Motor neuron (in vitro differentiated cells): Measurements from ENCODE around the gene SGSM2. TPM values are rescaled to one million over a fixed set of nuclear protein-coding genes. Genes with fewer than 3 reads are reported as not detected.
"Not testable (repeated sequence)": the region's sequence is repeated elsewhere in the genome, so short reads cannot be mapped to it uniquely, and the experiment has no call there.

ENCODE experiments used
- ATAC-seq, 8 experiments: fragments of 200-7000 bp; cut with Tn5 transposase; replicated peaks in 6 of 8; 2 replicates each; pipeline ENCODE4 v1.8.0; 2021; ENCODE audit warnings: mild to moderate bottlenecking in 8 of 8, moderate library complexity in 8 of 8
- H3K27ac ChIP-seq, 2 donors: fragments of 250-450 bp; sonication (Bioruptor Pico); 2 replicates each; pipeline ENCODE4 v1.9.0; 2021; ENCODE audit warnings: antibody characterized with exemption in 2 of 2, mild to moderate bottlenecking in 2 of 2, moderate library complexity in 1 of 2
- H3K4me1 ChIP-seq, 2 donors: fragments of 250-450 bp; sonication (Bioruptor Pico); replicated peaks in 1 of 2; 2 replicates each; pipeline ENCODE4 v1.6.1; 2021; ENCODE audit warnings: antibody characterized with exemption in 2 of 2, mild to moderate bottlenecking in 2 of 2, moderate library complexity in 1 of 2
- H3K4me3 ChIP-seq, 5 donors: fragments of 250-450 bp; sonication (Bioruptor Pico); 2 replicates each; pipeline ENCODE4 v1.9.0; 2021; ENCODE audit warnings: antibody characterized with exemption in 5 of 5, mild to moderate bottlenecking in 5 of 5, moderate library complexity in 4 of 5
- WGBS, 10 experiments: fragments of 450-650 bp; shearing (Covaris generic); methylation state at CpG; one replicate each; pipeline ENCODE4 v1.0.0; 2022; 5-methylcytosine and 5-hydroxymethylcytosine counted together
- in situ Hi-C, 9 experiments: fragments of 400-800 bp; cut with MboI; loops; one replicate each; pipeline ENCODE4 v1.15.0; 2021; ENCODE audit warnings: low sequenced_read_pairs in 9 of 9, low pct_unique_long_range_greater_than_20kb in 2 of 9; ENCODE audit not compliant: unreplicated experiment in 9 of 9
- total RNA-seq, 8 experiments: library from RNA; unstranded; fragments of 300-600 nt; gene quantifications; 2 replicates each; pipeline versions ENCODE4 v1.2.3 to v1.2.4, GENCODE V29; 2022

SGSM2 gene
- total RNA-seq, 8 experiments from 2014 or later = 33.4 to 95.6 (median 46.4) TPM

DNA sequence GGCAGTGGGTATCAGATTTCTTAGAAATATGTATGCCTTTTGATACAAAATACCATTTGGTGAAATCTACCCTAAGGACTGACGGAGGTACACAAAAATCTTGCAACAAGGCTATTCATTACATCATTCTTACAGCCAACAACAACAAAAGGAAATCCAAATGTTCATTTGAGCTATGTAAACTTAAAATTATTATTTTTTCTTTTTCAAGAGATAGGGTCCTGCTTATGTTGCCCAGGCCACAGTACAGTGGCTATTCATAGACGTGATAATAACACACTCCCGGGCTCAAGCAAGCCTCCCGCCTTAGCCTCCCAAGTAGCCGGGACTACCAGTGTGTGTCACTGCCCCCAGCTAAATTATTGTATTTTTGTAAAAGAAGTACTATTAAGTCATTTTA is 24.6 kb upstream of the SGSM2 start:
- Histone ChIP-seq H3K27ac (no peak overlapping the region), H3K4me3 (no peak overlapping the region), H3K4me1 (no peaks in the 10 kb centered on the region)
- 80 to 100% (median 93%) methylated on average over 1 to 5 of the region's 5 CpGs; no CpG with 5 or more reads in 1 of the 10 experiments for WGBS, 10 experiments
- ATAC-seq = no peak
- in situ Hi-C loops = no loop called here

DNA sequence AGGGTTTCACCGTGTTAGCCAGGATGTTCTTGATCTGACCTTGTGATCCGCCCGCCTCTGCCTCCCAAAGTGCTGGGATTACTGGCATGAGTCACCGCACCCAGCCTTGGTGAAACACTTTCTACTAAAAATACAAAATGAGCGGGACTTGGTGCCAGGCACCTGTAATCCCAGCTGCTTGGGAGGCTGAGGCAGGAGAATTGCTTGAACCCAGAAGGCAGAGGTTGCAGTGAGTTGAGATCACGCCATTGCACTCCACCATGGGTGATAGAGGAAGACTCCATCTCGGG is 20.4 kb upstream of the SGSM2 start:
- in situ Hi-C loops, H3K4me3 ChIP-seq, H3K27ac ChIP-seq, ATAC-seq, H3K4me1 ChIP-seq: not testable (repeated sequence)
- WGBS, 10 experiments = 85 to 100% (median 93%) methylated on average over 2 to 7 of the region's 7 CpGs; no CpG with 5 or more reads in 6 of the 10 experiments

DNA sequence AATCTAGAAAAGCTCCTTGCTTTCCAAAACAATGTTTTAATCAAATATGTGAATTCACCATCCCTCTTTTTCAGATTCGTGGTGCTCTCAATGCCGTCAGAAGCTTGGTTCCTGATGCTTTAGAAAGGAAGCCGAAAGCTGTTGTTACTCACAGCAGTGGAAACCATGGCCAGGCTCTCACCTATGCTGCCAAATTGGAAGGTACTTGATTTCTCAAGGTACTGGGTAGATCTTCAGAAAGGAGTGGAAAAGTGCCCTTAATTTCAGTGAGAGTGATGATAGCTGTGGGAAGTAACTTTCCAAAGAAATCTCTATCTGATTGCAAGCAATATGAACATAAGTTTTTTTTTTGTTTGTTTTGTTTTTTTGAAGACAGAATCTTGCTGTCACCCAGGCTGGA is 19.5 kb upstream of the SGSM2 start:
- Histone ChIP-seq H3K4me3 (no peak overlapping the region), H3K4me1 (no peaks in the 10 kb centered on the region), H3K27ac (no peak overlapping the region)
- WGBS, 10 experiments = 40 to 100% (median 90%) methylated on average over 1 to 3 of the region's 3 CpGs; no CpG with 5 or more reads in 2 of the 10 experiments
- in situ Hi-C loops = no loop called here
- ATAC-seq = no peak

DNA sequence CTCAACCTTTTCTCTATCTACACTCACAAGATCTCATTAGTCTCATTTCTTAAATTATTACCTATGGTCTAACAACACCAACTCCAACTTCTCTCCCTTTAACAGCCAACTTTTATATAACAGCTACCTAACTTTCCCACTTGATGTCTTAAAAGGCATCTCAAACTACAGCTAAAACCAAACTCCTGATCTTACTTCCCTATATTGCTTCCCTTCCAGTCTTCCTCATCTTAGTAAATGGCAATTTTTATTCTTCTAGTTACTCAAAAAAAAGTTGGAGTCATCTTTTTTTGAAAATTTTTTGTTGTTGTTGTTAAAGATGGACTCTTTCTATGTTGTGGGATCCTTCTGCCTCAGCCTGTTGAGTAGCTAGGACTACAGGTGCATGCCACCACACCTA is 18.2 kb upstream of the SGSM2 start:
- in situ Hi-C loops = no loop called here
- H3K4me1 ChIP-seq = no peaks in the 10 kb centered on the region
- no peak overlapping the region for H3K27ac ChIP-seq
- no peak overlapping the region for H3K4me3 ChIP-seq
- peak in 1 of 8 experiments; percentile 8 for ATAC-seq

DNA sequence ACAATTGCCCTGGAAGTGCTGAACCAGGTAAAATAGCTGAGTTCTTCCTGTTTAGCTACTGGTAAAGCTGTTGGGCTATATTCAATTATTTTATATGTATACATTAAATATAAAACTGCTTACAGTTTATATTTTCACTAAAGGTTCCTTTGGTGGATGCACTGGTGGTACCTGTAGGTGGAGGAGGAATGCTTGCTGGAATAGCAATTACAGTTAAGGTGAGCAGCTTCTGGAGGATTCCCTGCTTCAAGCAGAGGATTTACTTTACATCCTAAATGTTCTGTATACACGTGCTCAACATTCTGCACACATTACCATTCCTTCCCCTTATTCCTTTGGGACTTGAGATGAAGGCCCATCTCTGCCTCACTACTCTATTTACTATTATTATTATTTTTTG is 15.9 kb upstream of the SGSM2 start:
- H3K4me1 ChIP-seq = no peaks in the 10 kb centered on the region
- H3K27ac ChIP-seq = no peak overlapping the region
- no peak for ATAC-seq
- WGBS, 10 experiments = 50 to 100% (median 100%) methylated on average over 1 of the region's 1 CpG; no CpG with 5 or more reads in 4 of the 10 experiments
- no peak overlapping the region for H3K4me3 ChIP-seq
- in situ Hi-C loops = no loop called here

DNA sequence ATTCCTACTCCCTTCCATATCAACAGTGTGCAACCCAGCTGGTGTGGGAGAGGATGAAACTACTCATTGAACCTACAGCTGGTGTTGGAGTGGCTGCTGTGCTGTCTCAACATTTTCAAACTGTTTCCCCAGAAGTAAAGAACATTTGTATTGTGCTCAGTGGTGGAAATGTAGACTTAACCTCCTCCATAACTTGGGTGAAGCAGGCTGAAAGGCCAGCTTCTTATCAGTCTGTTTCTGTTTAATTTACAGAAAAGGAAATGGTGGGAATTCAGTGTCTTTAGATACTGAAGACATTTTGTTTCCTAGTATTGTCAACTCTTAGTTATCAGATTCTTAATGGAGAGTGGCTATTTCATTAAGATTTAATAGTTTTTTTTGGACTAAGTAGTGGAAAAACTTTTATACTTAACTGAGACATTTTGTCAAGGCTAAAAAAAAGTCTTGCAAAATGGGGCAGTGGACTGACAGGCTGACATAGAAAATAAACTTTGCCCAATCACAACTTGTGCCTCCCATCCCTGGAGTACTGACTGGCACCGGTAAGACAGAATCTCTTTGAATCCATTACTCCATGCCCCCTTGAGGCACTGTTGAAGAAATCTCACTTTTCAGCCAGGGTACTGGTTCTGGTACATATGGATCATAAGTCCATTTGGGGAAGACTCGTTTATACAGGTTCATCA is 13.5 kb upstream of the SGSM2 start:
- Histone ChIP-seq H3K27ac (no peak overlapping the region), H3K4me3 (no peak overlapping the region), H3K4me1 (no peaks in the 10 kb centered on the region)
- in situ Hi-C loops = no loop called here
- WGBS, 10 experiments = 29 to 100% (median 85%) methylated on average over 1 to 2 of the region's 2 CpGs; no CpG with 5 or more reads in 3 of the 10 experiments
- ATAC-seq = no peak

DNA sequence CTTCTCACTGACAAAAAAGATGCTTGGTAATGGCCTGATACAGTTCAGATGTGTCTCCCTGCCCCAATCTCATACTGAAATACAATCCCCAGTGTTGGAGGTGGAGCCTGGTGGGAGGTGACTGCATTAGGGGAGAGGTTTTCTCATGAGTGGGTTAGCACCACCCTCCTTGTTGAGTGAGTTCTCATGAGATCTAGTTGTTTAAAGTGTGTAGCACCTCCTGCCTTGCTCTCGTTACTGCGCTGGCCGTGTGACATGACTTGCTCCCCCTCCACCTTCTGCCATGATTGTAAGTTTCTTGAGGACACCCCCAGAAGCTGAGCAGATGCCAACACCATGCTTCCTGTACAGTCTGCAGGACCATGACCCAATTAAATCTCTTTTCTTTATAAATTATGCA is 6.0 kb upstream of the SGSM2 start:
- peak in 1 of 8 experiments; percentile 8 for ATAC-seq
- H3K4me3 ChIP-seq = no peak overlapping the region
- no peak overlapping the region for H3K27ac ChIP-seq
- in situ Hi-C loops = no loop called here
- WGBS, 10 experiments = 95 to 100% (median 100%) methylated on average over 2 to 3 of the region's 3 CpGs; no CpG with 5 or more reads in 7 of the 10 experiments
- peaks cover 8% of the 10 kb centered on the region in 2 donors for H3K4me1 ChIP-seq

DNA sequence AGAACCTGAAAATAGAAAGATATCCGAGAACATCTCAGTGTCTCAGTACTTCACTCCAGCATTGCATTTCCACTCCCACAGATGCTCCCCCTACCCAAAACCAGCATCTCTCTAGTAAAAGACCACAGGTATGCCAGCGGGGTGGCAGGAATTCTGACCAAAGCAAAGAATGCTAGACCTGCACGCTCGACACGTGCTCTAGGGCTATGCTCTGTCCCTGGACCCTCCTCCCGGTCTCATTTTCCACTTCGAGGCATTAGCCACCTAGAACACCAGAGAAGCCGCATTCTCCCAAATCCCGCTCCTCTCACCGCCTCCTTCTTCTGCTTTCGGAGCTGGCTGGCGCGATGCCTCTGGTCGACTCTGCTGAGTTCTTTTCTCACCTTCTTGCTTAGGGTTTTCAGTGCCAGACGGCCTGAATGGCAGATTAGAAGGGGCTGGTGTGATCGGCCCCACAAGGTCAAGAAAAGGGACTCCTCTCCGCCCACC is 1.5 kb upstream of the SGSM2 start:
- no peak for ATAC-seq
- H3K27ac ChIP-seq = peak overlapping the region; percentile 89 to 96
- peaks cover 8 to 13% of the 10 kb centered on the region in 2 donors for H3K4me1 ChIP-seq
- 0 to 20% (median 0%) methylated on average over 1 to 10 of the region's 17 CpGs; no CpG with 5 or more reads in 2 of the 10 experiments for WGBS, 10 experiments
- peak overlapping the region; percentile 73 to 99 (median 87) for H3K4me3 ChIP-seq
- in situ Hi-C loops = no loop called here

DNA sequence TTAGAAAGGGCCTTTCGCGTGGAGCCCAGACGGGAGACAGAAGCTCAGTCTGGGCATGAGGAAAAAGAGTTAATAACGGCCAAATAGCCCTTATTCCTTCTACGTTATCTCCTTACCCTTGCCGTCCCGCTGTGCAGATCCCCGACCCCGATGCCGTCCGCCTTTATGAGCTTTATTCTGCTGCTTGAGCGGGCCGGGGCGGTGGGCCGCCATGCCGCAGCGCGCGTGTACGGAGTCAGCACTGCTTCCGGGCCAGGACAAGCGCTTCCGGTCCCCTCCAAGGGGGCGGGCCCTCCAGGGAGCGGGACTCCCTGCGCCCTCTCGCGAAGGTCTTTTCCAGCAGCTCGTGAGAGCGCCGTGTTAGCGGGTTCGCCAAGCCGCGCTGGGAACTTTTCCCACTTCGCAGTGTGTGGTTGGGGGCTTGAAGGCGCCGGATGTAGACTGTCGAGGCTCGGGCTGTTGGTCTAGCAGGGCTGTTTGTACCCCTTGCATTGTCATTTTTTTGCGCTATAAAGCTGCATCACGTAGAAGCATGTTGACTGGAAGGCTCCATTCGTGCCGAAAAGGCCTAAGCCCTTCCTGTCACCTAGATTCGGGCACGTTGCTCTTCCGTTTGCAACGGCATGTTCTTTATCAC is 968 bp upstream of the SGSM2 start, which contains the start of gene TSR1:
TSS of gene TSR1 (minus strand) at position 243 of the 637 bp plus-strand sequence. CDS start at position 213, 30 bp downstream.
- Histone ChIP-seq H3K27ac (peak within 1 kb of the TSS; percentile 89 to 96), H3K4me3 (peak within 1 kb of the TSS; percentile 73 to 99 (median 87)), H3K4me1 (peaks cover 8 to 13% of the 10 kb centered on the region in 2 donors)
- peak; percentile 74 to 88 (median 80) for ATAC-seq
- in situ Hi-C loops = no loop called here
- 0 to 2% (median 0%) methylated on average over 1 to 17 of the region's 48 CpGs; no CpG with 5 or more reads in 2 of the 10 experiments for WGBS, 10 experiments

DNA sequence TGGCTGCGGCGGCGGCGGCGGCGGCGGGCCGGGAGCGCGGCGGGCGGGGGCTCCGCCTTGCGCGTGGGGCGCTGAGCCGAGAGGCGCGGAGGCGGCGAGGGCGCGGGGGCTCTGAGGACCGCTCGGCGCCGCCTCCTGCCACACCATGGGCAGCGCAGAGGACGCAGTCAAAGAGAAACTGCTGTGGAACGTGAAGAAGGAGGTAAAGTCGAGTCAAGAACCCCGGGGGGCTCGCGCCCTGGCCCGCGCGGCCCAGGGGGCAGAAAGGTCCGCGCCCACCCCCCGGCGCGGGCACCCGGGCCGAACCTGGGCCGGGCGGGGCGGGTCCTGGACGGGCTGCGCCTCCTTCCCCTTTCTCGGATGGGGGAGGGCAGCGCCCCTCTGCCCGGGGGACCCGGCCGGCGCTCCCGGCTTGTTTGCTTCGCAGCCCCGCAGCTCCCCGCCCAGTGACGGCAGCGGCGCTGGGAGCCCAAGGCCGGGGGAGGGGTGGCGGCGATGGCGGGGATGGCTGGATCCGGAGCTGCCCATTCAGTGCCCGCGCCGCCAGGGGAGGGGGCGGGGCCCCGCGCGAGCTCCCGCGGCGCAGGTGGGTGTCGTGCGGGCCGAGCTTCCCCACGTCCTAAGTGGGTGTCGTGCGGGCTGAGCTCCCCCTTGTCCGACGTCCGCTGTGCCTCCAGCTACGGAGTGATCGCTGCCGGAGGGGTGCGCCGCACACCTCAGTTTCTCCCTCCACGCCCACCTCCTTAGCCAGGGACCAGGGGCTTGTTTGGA is 428 bp downstream of the SGSM2 start:
- WGBS, 10 experiments = 0% methylated on average over 3 of the region's 92 CpGs; no CpG with 5 or more reads in 9 of the 10 experiments
- Histone ChIP-seq H3K4me1 (peaks cover 8 to 13% of the 10 kb centered on the region in 2 donors), H3K4me3 (peak overlapping the region; percentile 73 to 99 (median 87)), H3K27ac (peak overlapping the region; percentile 89 to 96)
- ATAC-seq = peak; percentile 51 to 65 (median 54)
- in situ Hi-C loops = no loop called here

DNA sequence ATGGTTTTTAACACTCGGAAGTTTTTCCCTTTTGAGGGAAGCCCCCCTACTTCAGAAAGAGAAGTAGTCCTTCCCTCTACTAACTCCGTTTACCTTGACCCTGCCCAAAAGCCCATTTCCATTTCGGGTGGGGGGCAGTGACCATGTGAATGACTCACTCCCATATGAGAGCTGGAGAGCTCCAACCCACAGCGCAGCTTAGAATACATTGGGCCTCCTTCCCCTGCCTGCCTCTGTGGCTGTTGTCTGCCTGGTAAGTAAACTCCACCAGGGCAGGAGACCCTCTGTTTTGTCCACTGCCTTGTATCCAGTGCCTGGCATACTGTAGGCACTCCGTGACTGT is 985 bp downstream of the SGSM2 start:
- 0 to 60% (median 30%) methylated on average over 1 to 2 of the region's 5 CpGs; no CpG with 5 or more reads in 4 of the 10 experiments for WGBS, 10 experiments
- peak overlapping the region; percentile 73 to 99 (median 87) for H3K4me3 ChIP-seq
- H3K27ac ChIP-seq = no peak overlapping the region
- peak; percentile 5 to 28 (median 12) for ATAC-seq
- H3K4me1 ChIP-seq = peaks cover 8 to 13% of the 10 kb centered on the region in 2 donors
- in situ Hi-C loops = no loop called here

DNA sequence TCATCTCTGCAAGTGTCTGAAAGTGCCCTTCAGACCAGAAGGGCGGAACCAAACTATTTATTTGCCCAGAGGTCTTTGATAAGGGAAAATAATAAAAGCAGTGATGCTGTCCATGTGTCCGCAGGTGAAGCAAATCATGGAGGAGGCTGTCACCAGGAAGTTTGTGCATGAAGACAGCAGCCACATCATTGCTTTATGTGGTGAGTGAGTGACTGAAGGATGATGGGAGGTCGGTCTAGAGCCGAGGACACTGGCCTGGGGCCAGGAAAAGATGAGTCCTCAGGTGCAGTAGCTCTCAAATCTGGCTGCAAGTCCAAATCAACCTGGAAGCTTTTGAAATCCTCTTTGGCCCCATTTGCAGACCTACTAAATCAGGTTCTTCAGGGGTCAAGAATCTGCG is 6.1 kb downstream of the SGSM2 start:
- Histone ChIP-seq H3K27ac (no peak overlapping the region), H3K4me1 (peaks cover 8 to 12% of the 10 kb centered on the region in 2 donors), H3K4me3 (no peak overlapping the region)
- ATAC-seq = no peak
- in situ Hi-C loops = no loop called here
- 50 to 100% (median 87%) methylated on average over 1 to 5 of the region's 5 CpGs; no CpG with 5 or more reads in 1 of the 10 experiments for WGBS, 10 experiments

DNA sequence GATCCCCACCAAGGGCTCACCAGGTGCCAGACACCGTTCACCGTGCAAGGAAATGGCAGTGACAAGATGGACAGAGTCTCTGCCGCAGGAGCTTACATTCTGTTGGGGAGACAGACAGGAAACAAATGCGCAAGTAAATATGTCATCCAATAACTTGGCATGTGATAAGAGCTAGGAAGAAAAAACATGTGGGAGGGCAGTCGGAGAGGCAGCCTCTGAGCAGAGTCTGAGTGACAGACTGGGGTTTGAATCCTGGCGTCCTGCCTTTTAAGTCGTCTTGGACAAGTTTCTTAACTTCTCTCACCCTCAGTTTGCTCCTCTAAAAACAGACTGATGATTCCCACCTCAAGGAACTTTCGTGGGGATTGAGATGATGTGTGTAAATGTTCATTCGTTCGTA is 7.2 kb downstream of the SGSM2 start:
- Histone ChIP-seq H3K4me3 (no peak overlapping the region), H3K4me1 (peaks cover 11 to 13% of the 10 kb centered on the region in 2 donors), H3K27ac (no peak overlapping the region)
- in situ Hi-C loops = no loop called here
- no peak for ATAC-seq
- 73 to 100% (median 94%) methylated on average over 1 to 6 of the region's 10 CpGs; no CpG with 5 or more reads in 1 of the 10 experiments for WGBS, 10 experiments
